ENCODE measurements around the gene NKD2.

Gene NKD2

GRCh38 chr5:1037671-1038416 is 29.2 kb downstream of the NKD2 start:
- no peaks in the 10 kb centered on the region for H3K9me3 ChIP-seq
- H3K36me3 ChIP-seq, result no peaks in the 10 kb centered on the region
- H3K4me1 ChIP-seq (ENCODE audit: control insufficient read depth in 1 of 2, insufficient read depth in 1 of 2, low read depth in 1 of 2, low read length in 1 of 2), result no peaks in the 10 kb centered on the region
- no peak overlapping the region for H3K4me3 ChIP-seq (ENCODE audit: low read depth in 1 of 2, low read length in 1 of 2)
- no peak overlapping the region for H3K27ac ChIP-seq
- no peak for TF ChIP-seq CTCF (IDR thresholded peaks at IDR 0.05)
- H3K27me3 ChIP-seq, result no peaks in the 10 kb centered on the region

GRCh38 chr5:1038417-1039209 is 30.0 kb downstream of the NKD2 start:
- Histone ChIP-seq H3K27me3 (no peaks in the 10 kb centered on the region), H3K4me3 (ENCODE audit: low read depth in 1 of 2, low read length in 1 of 2) (no peak overlapping the region), H3K27ac (no peak overlapping the region), H3K4me1 (ENCODE audit: control insufficient read depth in 1 of 2, insufficient read depth in 1 of 2, low read depth in 1 of 2, low read length in 1 of 2) (no peaks in the 10 kb centered on the region), H3K36me3 (no peaks in the 10 kb centered on the region), H3K9me3 (no peaks in the 10 kb centered on the region)
- no peak for TF ChIP-seq CTCF (IDR thresholded peaks at IDR 0.05)

- Histone ChIP-seq H3K4me1 (ENCODE audit: control insufficient read depth in 1 of 2, insufficient read depth in 1 of 2, low read depth in 1 of 2, low read length in 1 of 2) (no peaks in the 10 kb centered on the region), H3K27ac (no peak overlapping the region), H3K36me3 (no peaks in the 10 kb centered on the region), H3K9me3 (no peaks in the 10 kb centered on the region), H3K4me3 (ENCODE audit: low read depth in 1 of 2, low read length in 1 of 2) (no peak overlapping the region), H3K27me3 (no peaks in the 10 kb centered on the region)
- TF ChIP-seq CTCF (IDR thresholded peaks at IDR 0.05), result no peak
Observed at GRCh38 chr5:1039210-1039548, 30.6 kb downstream of the NKD2 start.

GRCh38 chr5:1039706-1040260 is 31.2 kb downstream of the NKD2 start:
- H3K36me3 ChIP-seq, result no peaks in the 10 kb centered on the region
- H3K27me3 ChIP-seq, result no peaks in the 10 kb centered on the region
- no peaks in the 10 kb centered on the region for H3K9me3 ChIP-seq
- H3K4me3 ChIP-seq (ENCODE audit: low read depth in 1 of 2, low read length in 1 of 2), result no peak overlapping the region
- TF ChIP-seq CTCF (IDR thresholded peaks at IDR 0.05), result no peak
- no peak overlapping the region for H3K27ac ChIP-seq
- no peaks in the 10 kb centered on the region for H3K4me1 ChIP-seq (ENCODE audit: control insufficient read depth in 1 of 2, insufficient read depth in 1 of 2, low read depth in 1 of 2, low read length in 1 of 2)

GRCh38 chr5:1040571-1040970 is 32.0 kb downstream of the NKD2 start:
- Histone ChIP-seq H3K9me3 (peaks cover 3% of the 10 kb centered on the region), H3K36me3 (no peaks in the 10 kb centered on the region), H3K27ac (no peak overlapping the region), H3K4me3 (ENCODE audit: low read depth in 1 of 2, low read length in 1 of 2) (no peak overlapping the region), H3K4me1 (ENCODE audit: control insufficient read depth in 1 of 2, insufficient read depth in 1 of 2, low read depth in 1 of 2, low read length in 1 of 2) (no peaks in the 10 kb centered on the region), H3K27me3 (no peaks in the 10 kb centered on the region)
- TF ChIP-seq CTCF (IDR thresholded peaks at IDR 0.05), result no peak

Measured in neutrophil (primary cell).